Stimulated activated CD8-positive, alpha-beta memory T cell treated with anti-CD3 and anti-CD28 coated beads, Interleukin-4, amount 100 ng/mL, for 48 hours (primary cell): Measurements from ENCODE around the gene BMPR1B.

Experiments used
- DNase-seq: peaks from one replicate; pipeline ENCODE4 v3.0.0-alpha.2; 2020

BMPR1B gene

DNA sequence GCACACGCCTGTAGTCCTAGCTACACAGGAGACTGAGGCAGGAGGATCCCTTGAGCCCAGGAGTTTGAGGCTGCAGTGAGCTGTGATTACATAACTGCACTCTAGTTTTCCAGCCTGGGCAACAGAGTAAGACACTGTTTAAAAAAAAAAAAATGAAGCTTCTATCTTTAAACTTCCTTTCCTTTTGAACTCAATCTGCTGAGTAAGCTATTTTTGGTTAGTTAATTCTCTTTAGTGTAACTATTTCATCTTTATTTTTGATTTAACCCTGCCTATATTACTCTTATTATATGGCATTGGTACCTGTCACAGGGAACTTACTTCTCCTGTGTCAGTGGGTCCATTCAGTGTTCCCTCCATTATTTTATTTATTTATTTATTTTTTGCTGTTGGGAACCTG lies 160.8 kb downstream of the BMPR1B start:
- DNase-seq = no peak

GRCh38 chr4:94920369-94920768 lies 162.6 kb downstream of the BMPR1B start:
- no peak for DNase-seq

- no peak for DNase-seq
These were observed 166.8 kb downstream of the BMPR1B start for GRCh38 chr4:94924566-94924965.

GRCh38 chr4:94925764-94926347 lies 168.1 kb downstream of the BMPR1B start:
- DNase-seq = no peak

GRCh38 chr4:94926936-94927335 lies 169.2 kb downstream of the BMPR1B start:
- no peak for DNase-seq

DNA sequence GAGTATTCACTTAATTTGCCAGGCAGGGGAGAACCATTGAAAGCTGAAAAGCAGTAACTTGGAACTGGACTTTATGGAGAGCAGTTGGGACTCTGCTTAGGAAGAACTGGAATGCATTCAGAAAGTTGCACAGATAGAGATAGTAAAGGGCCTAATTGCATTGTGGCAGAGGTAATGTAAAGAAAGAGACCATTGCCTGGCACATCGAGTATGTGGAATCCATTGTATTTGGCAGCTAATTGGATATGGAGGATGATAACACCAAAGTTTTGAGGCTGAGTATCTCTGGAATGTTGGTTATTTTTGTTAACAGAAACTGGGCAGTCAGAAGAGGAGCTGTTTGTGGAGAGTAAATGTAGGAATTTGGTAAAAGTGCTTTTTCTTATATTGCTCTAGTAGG lies 169.9 kb downstream of the BMPR1B start:
- DNase-seq = no peak

GRCh38 chr4:94929696-94930095 lies 171.9 kb downstream of the BMPR1B start:
- no peak for DNase-seq

- no peak for DNase-seq
These were observed 173.9 kb downstream of the BMPR1B start for GRCh38 chr4:94931626-94932025.

DNA sequence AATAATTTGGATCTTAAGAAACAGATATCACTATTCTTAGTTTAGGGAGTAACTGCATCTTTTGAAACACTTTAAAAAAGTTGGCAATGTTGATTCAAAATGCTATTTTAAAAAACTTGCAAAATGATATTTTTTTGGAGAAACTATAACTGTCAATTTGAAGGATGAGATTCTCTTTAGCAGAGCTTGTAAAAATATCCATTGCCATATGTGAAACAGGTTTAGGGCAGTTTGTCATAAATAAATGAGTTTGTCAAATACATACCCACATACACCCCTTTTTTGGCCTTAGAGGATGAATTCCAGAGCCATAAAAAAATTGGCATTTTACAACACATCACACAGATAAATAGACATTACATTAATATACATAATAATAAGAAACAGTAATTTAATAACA lies 174.6 kb downstream of the BMPR1B start:
- DNase-seq = no peak

DNA sequence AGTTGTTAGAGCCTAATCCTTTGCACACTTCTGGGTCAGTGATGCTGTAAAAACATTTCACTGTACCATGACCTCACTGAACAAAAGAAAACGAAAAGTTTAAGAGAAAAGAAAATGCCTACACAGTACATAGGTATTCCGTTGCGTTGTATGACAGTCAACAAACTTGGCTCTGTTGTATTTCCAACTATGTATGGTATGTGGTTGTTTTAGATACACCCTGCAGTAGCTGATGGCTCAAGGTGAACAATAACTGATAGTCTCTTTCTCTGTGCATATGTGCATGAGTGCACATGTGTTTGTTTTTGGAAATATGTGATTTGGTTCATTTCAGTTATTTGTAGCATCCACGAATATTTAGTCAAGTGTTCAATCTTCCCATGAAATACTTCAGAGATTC lies 176.0 kb downstream of the BMPR1B start:
- DNase-seq = no peak

DNA sequence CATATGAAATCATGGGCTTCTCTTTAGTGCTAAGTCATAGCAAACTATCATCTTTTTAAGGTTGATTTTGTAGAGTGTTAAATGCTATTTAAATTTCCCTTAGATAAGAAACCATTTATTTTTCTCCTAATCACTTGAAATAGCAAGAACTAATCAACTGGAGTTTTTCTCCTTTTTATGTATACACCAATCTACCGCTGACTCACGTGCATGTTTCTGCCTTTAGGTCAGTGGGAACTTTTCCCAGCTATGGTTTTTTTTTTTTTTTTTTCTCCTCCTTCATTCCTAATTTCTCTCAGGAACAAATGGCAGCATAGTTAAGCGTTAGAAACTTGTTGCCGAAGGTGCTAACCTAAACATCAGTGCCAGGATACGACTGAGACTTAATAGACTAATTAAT lies 176.4 kb downstream of the BMPR1B start:
- no peak for DNase-seq

DNA sequence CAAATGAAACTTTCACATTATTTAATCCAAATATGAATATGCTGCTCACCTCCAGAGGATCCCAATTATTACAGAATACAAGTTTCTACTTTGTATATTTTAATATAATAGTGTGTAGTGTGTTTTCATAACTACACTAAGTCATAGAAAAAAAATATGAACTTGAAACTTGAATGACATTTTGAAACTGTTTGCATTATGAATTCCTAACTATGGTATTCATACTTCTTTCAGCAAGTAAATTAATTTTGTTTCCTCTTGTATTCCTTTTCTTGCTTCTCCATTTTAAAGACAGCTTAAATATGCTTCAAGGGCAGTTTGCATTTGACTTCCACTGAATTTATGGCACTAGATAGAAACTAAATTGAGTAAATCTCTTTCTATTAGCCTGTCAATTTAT lies 177.1 kb downstream of the BMPR1B start:
- no peak for DNase-seq

DNA sequence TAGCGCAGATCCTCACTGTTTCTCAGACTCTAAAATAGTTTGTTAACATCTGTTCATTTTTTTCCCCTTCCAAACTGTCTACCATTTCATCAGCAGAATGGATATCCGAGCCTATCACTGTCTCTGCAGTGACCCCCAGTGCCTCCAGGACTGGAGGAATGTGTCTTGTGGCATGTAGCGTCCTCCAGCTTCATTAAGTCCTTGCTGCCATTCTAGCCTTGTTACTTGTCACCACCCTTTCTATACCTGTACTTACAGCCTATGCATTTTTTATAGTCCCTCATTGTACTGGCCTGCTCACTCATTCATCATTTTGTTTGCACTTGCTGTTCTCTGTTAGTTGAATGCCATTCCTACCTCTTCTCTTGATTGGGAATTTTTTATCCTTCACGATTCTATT lies 179.1 kb downstream of the BMPR1B start:
- DNase-seq = no peak

GRCh38 chr4:94939791-94940519 lies 182.2 kb downstream of the BMPR1B start:
- DNase-seq = no peak

GRCh38 chr4:94940520-94940908 lies 182.8 kb downstream of the BMPR1B start:
- no peak for DNase-seq

DNA sequence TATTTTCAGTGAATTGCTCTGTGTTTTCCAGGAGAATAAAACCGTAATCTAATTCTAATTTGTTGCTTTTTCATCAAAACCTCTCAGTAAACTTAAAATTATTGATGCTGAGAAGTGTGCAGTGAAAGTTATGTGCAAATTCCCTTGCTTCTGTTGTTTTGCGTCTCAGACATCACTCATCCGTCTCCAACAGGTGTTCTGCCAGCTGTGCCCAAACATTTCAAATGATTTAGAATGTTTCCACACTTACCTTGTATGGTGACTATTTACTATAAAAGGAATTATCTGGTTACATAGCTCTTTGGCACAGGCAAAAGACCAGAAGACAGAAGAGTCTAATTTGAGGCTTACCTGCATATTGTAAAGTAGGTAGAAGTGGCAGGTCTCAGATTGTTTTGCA lies 184.0 kb downstream of the BMPR1B start:
- DNase-seq = no peak

- DNase-seq = no peak
These were observed 187.0 kb downstream of the BMPR1B start for GRCh38 chr4:94944726-94945125.

DNA sequence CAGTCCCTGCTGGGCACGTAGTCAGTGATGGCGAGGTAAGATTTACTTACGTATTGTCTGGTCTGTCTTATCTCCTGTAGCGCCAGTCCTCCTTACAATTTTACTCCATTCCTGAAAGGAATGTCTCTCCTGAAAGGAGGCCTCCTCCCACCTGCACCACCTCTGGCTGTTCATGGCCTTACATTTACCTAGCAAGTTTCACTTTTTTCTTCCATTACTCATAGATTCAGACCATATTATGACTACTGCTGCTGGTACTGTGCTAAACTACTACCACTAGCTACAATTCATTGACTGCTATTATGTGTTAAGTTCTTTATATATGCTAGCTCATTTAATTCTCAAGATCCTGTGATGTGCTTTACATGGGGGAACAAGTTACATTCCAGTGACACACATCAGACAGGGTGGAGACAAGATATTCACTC lies 189.9 kb downstream of the BMPR1B start:
- DNase-seq = no peak

- no peak for DNase-seq
These were observed 196.5 kb downstream of the BMPR1B start for GRCh38 chr4:94954251-94954650.

GRCh38 chr4:94957030-94957429 lies 199.3 kb downstream of the BMPR1B start:
- DNase-seq = no peak

- no peak for DNase-seq
These were observed 201.6 kb downstream of the BMPR1B start for GRCh38 chr4:94959307-94959706.

DNA sequence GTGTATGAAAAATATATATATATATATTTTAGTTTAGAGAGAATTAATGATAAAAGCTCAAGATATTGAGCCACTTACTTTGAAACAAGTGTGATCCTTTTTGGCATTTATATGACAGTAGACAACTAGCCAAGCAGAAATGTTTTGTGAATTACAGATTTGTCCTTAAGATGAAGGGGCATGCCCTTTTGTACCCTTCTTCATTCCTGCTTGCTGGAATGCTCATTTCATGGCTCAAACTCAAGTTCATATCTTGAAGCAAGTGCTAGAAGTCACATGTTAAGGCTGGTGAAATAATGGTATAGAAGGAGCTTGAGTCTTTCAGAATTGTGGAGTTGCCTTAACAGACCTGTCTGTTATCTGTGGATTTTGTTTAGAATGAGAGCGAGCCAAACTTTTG lies 203.0 kb downstream of the BMPR1B start:
- DNase-seq = no peak

DNA sequence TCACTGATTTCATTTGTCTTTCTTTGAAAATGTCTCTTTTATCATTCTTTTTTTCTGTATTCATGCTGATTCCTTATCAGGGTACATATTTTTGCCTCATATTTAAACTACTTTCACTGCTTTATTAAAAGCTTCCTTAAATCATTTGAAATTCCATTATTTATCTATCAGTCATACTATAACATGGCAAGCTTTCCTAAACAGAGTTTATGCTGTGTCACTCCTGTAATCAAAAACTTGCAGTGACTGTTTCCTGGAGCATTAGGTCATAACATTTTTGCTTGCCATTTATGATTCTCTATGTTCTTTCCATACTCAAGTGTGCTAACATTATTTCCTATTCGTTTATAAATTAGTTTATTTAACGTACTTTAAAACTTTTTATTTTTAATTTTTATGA lies 203.7 kb downstream of the BMPR1B start:
- no peak for DNase-seq

DNA sequence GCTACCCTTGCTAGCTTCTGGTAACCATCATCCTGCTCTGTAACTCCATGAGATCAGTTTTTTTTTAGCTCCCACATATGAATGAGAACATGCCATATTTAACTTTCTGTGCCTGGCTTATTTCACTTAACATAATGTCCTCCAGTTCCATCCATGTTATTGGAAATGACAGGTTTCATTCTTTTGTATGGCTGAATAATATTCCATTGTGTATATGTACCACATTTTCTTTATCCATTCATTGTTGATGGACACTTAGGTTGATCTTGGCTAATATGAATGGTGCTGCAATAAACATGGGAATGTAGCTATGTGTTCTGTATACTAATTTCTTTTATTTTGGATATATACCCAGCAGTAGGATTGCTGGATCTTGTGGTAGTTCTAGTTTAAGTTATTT lies 204.7 kb downstream of the BMPR1B start:
- no peak for DNase-seq

DNA sequence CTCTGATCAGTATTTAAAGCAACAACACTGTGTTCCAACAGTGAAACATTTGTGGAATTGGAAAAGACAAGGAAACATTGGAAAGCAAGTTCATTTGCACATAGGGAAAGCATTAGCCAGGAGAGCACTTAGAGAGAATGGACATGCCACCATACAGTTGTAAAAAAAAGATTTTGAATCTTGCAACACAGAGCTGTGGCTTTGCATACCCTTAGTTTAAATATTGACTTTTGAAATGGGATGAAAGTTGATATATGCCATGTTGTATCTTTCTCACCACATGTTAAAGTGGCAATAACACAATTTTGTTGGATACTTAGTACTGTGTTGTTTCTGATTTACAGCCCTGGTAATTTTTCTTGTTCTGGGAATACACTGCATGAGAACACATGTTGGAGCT lies 208.1 kb downstream of the BMPR1B start:
- DNase-seq = no peak
